Parathyroid adenoma (tissue), 2 donors: ENCODE results near the gene FUZ.
A peak's percentile ranks its signal among the peaks of the same experiment; 100 is the strongest.

Experiments used
- H2AFZ ChIP-seq: fragments of 300-600 bp; sonication (generic); one replicate; pipeline ENCODE4 v1.7.0; 2017; ENCODE audit warnings: antibody characterized with exemption, mild to moderate bottlenecking
- H3K27ac ChIP-seq: fragments of 300-600 bp; sonication (generic); one replicate; pipeline ENCODE4 v1.7.0; 2017
- H3K27me3 ChIP-seq: fragments of 300-600 bp; sonication (generic); one replicate; pipeline ENCODE4 v1.7.0; 2017; ENCODE audit warnings: low read length; ENCODE audit not compliant: control insufficient read depth, insufficient read depth
- H3K36me3 ChIP-seq: fragments of 300-600 bp; sonication (generic); one replicate; pipeline ENCODE4 v1.7.0; 2017; ENCODE audit warnings: low read length; ENCODE audit not compliant: control insufficient read depth, insufficient read depth
- H3K4me1 ChIP-seq: fragments of 300-600 bp; sonication (generic); one replicate; pipeline ENCODE4 v1.7.0; 2017; ENCODE audit warnings: control low read depth
- H3K4me2 ChIP-seq: fragments of 300-600 bp; sonication (generic); one replicate; pipeline ENCODE4 v1.7.0; 2017; ENCODE audit warnings: low read length
- H3K4me3 ChIP-seq: fragments of 300-600 bp; sonication (generic); one replicate; pipeline ENCODE4 v1.7.0; 2017; ENCODE audit warnings: low read depth, low read length
- H3K79me2 ChIP-seq: fragments of 300-600 bp; sonication (generic); one replicate; pipeline ENCODE4 v1.7.0; 2017; ENCODE audit warnings: control low read depth
- H3K9ac ChIP-seq: fragments of 300-600 bp; sonication (generic); one replicate; pipeline ENCODE4 v1.7.0; 2017; ENCODE audit warnings: mild to moderate bottlenecking
- H3K9me3 ChIP-seq: fragments of 300-600 bp; sonication (generic); one replicate; pipeline ENCODE4 v1.7.0; 2017; ENCODE audit warnings: low read length; ENCODE audit not compliant: control insufficient read depth
- TF ChIP-seq, protein P1 (sequence below): fragments of 300-600 bp; sonication (generic); IDR thresholded peaks from one replicate; pipeline ENCODE4 v1.7.0; 2017; ENCODE audit warnings: antibody characterized with exemption, mild to moderate bottlenecking
- donor health status: primary hyperparathyroidism.

Gene FUZ

GRCh38 chr19:49767967-49768581 lies 45.0 kb downstream of the FUZ start:
- Histone ChIP-seq H3K79me2 (peaks cover 39% of the 10 kb centered on the region), H3K4me2 (peak overlapping the region; percentile 93), H3K4me3 (peak overlapping the region; percentile 91), H3K4me1 (peaks cover 9% of the 10 kb centered on the region), H3K27me3 (no peaks in the 10 kb centered on the region), H3K9me3 (no peaks in the 10 kb centered on the region), H2AFZ (no peak overlapping the region), H3K27ac (no peak overlapping the region), H3K9ac (no peak overlapping the region), H3K36me3 (no peaks in the 10 kb centered on the region)
- TF ChIP-seq, protein P1, sequence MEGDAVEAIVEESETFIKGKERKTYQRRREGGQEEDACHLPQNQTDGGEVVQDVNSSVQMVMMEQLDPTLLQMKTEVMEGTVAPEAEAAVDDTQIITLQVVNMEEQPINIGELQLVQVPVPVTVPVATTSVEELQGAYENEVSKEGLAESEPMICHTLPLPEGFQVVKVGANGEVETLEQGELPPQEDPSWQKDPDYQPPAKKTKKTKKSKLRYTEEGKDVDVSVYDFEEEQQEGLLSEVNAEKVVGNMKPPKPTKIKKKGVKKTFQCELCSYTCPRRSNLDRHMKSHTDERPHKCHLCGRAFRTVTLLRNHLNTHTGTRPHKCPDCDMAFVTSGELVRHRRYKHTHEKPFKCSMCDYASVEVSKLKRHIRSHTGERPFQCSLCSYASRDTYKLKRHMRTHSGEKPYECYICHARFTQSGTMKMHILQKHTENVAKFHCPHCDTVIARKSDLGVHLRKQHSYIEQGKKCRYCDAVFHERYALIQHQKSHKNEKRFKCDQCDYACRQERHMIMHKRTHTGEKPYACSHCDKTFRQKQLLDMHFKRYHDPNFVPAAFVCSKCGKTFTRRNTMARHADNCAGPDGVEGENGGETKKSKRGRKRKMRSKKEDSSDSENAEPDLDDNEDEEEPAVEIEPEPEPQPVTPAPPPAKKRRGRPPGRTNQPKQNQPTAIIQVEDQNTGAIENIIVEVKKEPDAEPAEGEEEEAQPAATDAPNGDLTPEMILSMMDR = no peak

GRCh38 chr19:49767381-49767780 lies 45.7 kb downstream of the FUZ start:
- H3K79me2 ChIP-seq = peaks cover 37% of the 10 kb centered on the region
- H3K4me3 ChIP-seq = peak overlapping the region; percentile 91
- TF ChIP-seq, protein P1 = no peak

DNA sequence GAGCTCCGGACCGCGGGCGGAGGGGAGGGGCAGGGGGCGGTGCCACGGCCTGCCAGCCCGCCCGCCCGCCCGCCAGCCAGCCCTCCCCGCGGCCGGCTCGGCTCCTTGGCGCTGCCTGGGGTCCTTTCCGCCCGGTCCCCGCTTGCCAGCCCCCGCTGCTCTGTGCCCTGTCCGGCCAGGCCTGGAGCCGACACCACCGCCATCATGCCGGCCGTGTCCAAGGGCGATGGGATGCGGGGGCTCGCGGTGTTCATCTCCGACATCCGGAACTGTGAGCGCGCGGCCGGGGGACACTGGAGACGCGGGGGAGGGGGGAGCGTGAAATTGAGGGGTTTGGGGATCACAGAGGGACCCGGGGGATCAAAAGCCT lies 46.2 kb downstream of the FUZ start, which contains the start of gene AP2A1:
Gene AP2A1, plus strand, starts transcription at position 72 of the 370 bp plus-strand sequence. Its CDS starts 133 bp downstream, at position 205.
- no peaks in the 10 kb centered on the region for H3K9me3 ChIP-seq
- H3K36me3 ChIP-seq = no peaks in the 10 kb centered on the region
- peak within 1 kb of the TSS; percentile 87 for H3K27ac ChIP-seq
- peak within 1 kb of the TSS; percentile 93 for H3K4me2 ChIP-seq
- H2AFZ ChIP-seq = peak within 1 kb of the TSS; percentile 92
- peaks cover 9% of the 10 kb centered on the region for H3K4me1 ChIP-seq
- no peaks in the 10 kb centered on the region for H3K27me3 ChIP-seq
- H3K9ac ChIP-seq = peak within 1 kb of the TSS; percentile 88
- H3K4me3 ChIP-seq = peak within 1 kb of the TSS; percentile 91
- H3K79me2 ChIP-seq = peaks cover 37% of the 10 kb centered on the region
- TF ChIP-seq, protein P1 = no peak

More at GRCh38 chr19:49767381-49767780, 45.7 kb downstream of the FUZ start:
- peak overlapping the region; percentile 88 for H3K9ac ChIP-seq
- H2AFZ ChIP-seq = peak overlapping the region; percentile 92
- no peaks in the 10 kb centered on the region for H3K27me3 ChIP-seq
- H3K27ac ChIP-seq = peak overlapping the region; percentile 64
- peaks cover 9% of the 10 kb centered on the region for H3K4me1 ChIP-seq
- no peaks in the 10 kb centered on the region for H3K9me3 ChIP-seq
- H3K36me3 ChIP-seq = no peaks in the 10 kb centered on the region
- peak overlapping the region; percentile 93 for H3K4me2 ChIP-seq

- no peaks in the 10 kb centered on the region for H3K27me3 ChIP-seq
- no peaks in the 10 kb centered on the region for H3K9me3 ChIP-seq
- H3K27ac ChIP-seq = peak overlapping the region; percentile 87
- peaks cover 9% of the 10 kb centered on the region for H3K4me1 ChIP-seq
- H3K9ac ChIP-seq = no peak overlapping the region
- H3K4me3 ChIP-seq = peak overlapping the region; percentile 66
- no peaks in the 10 kb centered on the region for H3K36me3 ChIP-seq
- H3K4me2 ChIP-seq = peak overlapping the region; percentile 78
- TF ChIP-seq, protein P1 = no peak
- peak overlapping the region; percentile 91 for H2AFZ ChIP-seq
- peaks cover 35% of the 10 kb centered on the region for H3K79me2 ChIP-seq
Observed at GRCh38 chr19:49766007-49766929, 46.8 kb downstream of the FUZ start.
